Colonic mucosa (tissue), 4 donors: Measurements from ENCODE around the gene SMIM10. TPM values are rescaled to one million over a fixed set of nuclear protein-coding genes. Genes with fewer than 3 reads are reported as not detected.
"Not testable (repeated sequence)": the region's sequence is repeated elsewhere in the genome, so short reads cannot be mapped to it uniquely, and the experiment has no call there.

ENCODE experiments used
- DNase-seq: peaks from one replicate; pipeline ENCODE4 v3.0.0-alpha.2; 2020
- H3K27ac ChIP-seq: fragments of 200-600 bp; one replicate; pipeline ENCODE4 v1.8.0; 2021
- H3K27me3 ChIP-seq: fragments of 200-600 bp; one replicate; pipeline ENCODE4 v1.8.0; 2021
- H3K36me3 ChIP-seq: fragments of 200-600 bp; one replicate; pipeline ENCODE4 v1.8.0; 2021
- H3K4me1 ChIP-seq: fragments of 200-600 bp; one replicate; pipeline ENCODE4 v1.8.0; 2021; ENCODE audit warnings: mild to moderate bottlenecking
- H3K4me3 ChIP-seq: fragments of 200-600 bp; one replicate; pipeline ENCODE4 v1.8.0; 2021
- H3K9ac ChIP-seq, 2 donors: one replicate each; pipeline ENCODE4 v1.7.0; 2013; ENCODE audit warnings: control low read depth in 2 of 2, low read depth in 2 of 2, low read length in 2 of 2
- H3K9me3 ChIP-seq: fragments of 200-600 bp; one replicate; pipeline ENCODE4 v1.8.0; 2021
- intact Hi-C: fragments of 100-400 bp; cut with DNase I; formaldehyde crosslinking; loops from one replicate; pipeline ENCODE4 v1.14.1; 2022
- total RNA-seq, 2 donors: library from RNA; stranded (reverse); fragmentation: NEBNext Ultra II Directional in 1 of 2; extraction: Animal tissue kit (Norgen Biotek cat#: 25700) in 1 of 2; gene quantifications; one replicate each; pipeline ENCODE4 v1.2.1, GENCODE V29; 2021
- TF ChIP-seq, protein P1 (sequence below): fragments of 200-600 bp; IDR thresholded peaks from one replicate; pipeline ENCODE4 v1.8.0; 2022; ENCODE audit warnings: antibody characterized with exemption, mild to moderate bottlenecking
- donor health status: healthy.
- donor health status: DM: no; HTN: no; CAD: no.
- donor health status: DM: no; HTN: no; CAD: no.

The SMIM10 gene
- 1 to 10 TPM; 1.4 to 1.5 TPM for total RNA-seq

DNA sequence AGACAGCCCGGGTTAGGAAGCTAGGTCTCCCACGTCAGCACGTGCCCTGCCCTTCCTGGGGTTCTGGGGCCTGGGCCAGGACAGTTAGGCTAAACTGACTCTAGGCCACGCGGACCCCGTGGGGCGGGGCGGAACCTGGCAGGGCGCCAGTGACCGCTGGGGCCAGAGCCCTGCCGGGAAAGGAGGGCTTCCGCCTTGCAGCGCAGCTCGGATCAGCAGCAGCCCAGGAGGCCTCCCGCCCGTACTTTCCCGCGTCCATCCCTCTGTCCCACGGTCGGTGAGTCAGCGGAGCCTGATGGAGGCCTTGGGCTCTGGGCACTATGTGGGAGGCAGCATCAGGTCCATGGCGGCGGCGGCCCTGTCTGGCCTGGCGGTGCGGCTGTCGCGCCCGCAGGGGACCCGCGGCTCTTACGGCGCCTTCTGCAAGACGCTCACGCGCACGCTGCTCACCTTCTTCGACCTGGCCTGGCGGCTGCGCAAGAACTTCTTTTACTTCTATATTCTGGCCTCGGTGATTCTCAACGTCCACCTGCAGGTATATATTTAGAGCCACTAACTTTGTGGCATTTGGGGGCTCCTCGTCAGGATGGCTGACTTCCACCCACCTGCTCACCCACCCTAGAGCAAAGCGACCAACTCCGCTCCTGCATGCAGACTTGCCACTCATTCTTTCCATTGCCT lies at the start of gene SMIM10:
TSS of gene SMIM10 (plus strand) at position 191 of the 681 bp plus-strand sequence. CDS start at position 296, 105 bp downstream.
- H3K4me1 ChIP-seq: no peaks in the 10 kb centered on the region
- intact Hi-C loops: no loop called here
- H3K9ac ChIP-seq: peak within 1 kb of the TSS in 1 of 2 donors; percentile 13
- no peaks in the 10 kb centered on the region for H3K9me3 ChIP-seq
- H3K36me3 ChIP-seq: no peaks in the 10 kb centered on the region
- no peak within 1 kb of the TSS for H3K27ac ChIP-seq
- TF ChIP-seq, protein P1, sequence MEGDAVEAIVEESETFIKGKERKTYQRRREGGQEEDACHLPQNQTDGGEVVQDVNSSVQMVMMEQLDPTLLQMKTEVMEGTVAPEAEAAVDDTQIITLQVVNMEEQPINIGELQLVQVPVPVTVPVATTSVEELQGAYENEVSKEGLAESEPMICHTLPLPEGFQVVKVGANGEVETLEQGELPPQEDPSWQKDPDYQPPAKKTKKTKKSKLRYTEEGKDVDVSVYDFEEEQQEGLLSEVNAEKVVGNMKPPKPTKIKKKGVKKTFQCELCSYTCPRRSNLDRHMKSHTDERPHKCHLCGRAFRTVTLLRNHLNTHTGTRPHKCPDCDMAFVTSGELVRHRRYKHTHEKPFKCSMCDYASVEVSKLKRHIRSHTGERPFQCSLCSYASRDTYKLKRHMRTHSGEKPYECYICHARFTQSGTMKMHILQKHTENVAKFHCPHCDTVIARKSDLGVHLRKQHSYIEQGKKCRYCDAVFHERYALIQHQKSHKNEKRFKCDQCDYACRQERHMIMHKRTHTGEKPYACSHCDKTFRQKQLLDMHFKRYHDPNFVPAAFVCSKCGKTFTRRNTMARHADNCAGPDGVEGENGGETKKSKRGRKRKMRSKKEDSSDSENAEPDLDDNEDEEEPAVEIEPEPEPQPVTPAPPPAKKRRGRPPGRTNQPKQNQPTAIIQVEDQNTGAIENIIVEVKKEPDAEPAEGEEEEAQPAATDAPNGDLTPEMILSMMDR: no peak
- H3K4me3 ChIP-seq: peak within 1 kb of the TSS; percentile 29
- DNase-seq: peak; percentile 67
- H3K27me3 ChIP-seq: no peaks in the 10 kb centered on the region

DNA sequence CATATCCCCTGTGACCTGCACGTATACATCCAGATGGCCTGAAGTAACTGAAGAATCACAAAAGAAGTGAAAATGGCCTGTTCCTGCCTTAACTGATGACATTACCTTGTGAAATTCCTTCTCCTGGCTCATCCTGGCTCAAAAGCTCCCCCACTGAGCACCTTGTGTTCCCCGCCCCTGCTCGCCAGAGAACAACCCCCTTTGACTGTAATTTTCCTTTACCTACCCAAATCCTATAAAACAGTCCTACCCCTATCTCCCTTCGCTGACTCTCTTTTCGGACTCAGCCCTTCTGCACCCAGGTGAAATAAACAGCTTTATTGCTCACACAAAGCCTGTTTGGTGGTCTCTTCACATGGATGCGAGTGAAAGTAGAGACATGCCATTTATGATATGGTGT lies 44.4 kb upstream of the SMIM10 start:
- H3K36me3 ChIP-seq, H3K27me3 ChIP-seq, H3K4me3 ChIP-seq, DNase-seq, H3K4me1 ChIP-seq, intact Hi-C loops, H3K9me3 ChIP-seq, H3K9ac ChIP-seq, H3K27ac ChIP-seq: not testable (repeated sequence)

DNA sequence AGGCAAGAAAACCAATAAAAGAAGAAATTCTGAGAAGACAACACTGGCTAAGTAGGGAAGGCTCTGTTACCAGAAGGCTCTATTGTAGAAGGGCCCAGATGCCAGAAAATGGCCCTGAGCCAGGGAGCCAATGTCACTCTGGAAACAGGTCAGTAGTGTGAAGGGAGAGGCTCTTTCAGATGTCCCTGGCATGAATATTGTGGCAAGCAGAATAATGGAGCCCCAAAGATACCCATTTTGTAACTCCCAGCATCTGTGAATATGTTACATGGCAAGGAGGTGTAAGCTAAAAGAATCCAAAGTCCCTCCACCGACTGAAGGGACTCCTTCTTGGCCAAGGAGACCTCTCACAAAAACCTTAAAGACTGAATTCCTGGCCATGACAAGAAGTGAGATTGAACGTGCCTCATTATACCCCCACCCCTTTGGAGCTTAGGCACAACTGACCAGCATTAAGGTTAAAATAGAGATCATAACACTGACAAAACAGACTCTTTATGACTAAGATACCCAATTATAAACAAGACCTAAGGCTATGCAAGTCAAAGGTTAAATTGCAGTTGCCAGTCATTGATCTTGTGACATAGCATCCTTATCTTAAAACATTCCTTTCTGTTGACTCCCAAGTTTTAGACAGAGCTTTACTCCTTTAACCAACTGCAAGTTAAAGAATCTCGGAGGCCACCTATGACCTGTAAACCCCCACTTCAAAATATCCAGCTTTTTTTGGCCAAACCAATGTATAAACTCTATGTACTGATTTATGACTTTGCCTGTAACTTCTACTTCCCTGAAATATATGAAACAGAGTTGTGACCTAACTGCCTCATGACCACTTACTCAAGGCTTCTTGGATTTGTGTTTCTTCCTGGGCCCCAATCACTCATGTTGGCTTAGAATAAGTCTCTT lies 42.2 kb upstream of the SMIM10 start:
- no peak for DNase-seq
- no peaks in the 10 kb centered on the region for H3K9me3 ChIP-seq
- TF ChIP-seq, protein P1: no peak
- H3K4me3 ChIP-seq: no peak overlapping the region
- intact Hi-C loops: no loop called here
- no peaks in the 10 kb centered on the region for H3K36me3 ChIP-seq
- no peak overlapping the region for H3K27ac ChIP-seq
- H3K4me1 ChIP-seq: no peaks in the 10 kb centered on the region
- no peaks in the 10 kb centered on the region for H3K27me3 ChIP-seq
- no peak overlapping the region for H3K9ac ChIP-seq

DNA sequence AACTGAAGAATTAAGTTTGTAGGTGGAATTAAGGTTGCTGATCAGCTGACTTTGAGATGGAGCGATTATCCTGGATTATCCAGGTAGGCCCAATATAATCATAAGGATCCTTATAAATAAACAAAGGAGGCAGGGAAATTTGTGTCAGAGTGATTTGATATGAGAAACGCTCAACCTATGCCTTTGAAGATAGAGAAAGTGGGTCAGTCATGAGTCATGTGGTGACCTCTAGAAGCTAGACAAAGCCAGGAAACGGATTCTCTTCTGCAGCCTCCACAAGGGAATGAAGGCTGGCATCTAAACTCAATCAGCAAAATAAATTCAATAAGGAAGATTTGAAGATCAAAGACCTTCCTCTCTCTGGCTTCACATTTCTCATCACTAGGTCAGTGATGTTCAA lies 41.5 kb upstream of the SMIM10 start:
- H3K27ac ChIP-seq: no peak overlapping the region
- TF ChIP-seq, protein P1: no peak
- no peaks in the 10 kb centered on the region for H3K36me3 ChIP-seq
- H3K9me3 ChIP-seq: no peaks in the 10 kb centered on the region
- no peaks in the 10 kb centered on the region for H3K4me1 ChIP-seq
- H3K9ac ChIP-seq: no peak overlapping the region
- H3K27me3 ChIP-seq: no peaks in the 10 kb centered on the region
- intact Hi-C loops: no loop called here
- no peak overlapping the region for H3K4me3 ChIP-seq
- DNase-seq: no peak

DNA sequence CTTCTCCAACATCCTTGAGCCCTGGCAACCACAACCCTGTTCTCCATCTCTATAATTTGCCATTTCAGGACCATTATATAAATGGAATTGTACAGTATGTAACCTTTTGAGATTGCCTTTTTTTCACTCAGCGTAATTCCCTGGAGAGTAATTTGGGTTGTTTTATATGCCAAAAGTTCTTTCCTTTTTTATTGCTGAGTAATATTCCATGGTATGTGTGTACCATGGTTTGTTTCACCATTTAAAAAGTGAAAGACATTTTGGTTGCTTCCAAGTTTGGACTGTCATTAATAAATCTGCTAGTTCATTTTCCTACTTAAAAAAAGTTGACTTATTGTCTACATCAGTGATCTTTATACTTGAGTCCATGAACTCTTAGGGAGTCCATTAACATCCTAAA lies 33.0 kb upstream of the SMIM10 start:
- H3K27ac ChIP-seq: no peak overlapping the region
- H3K36me3 ChIP-seq: no peaks in the 10 kb centered on the region
- H3K9ac ChIP-seq: no peak overlapping the region
- TF ChIP-seq, protein P1: no peak
- H3K4me3 ChIP-seq: no peak overlapping the region
- intact Hi-C loops: no loop called here
- H3K4me1 ChIP-seq: no peaks in the 10 kb centered on the region
- no peaks in the 10 kb centered on the region for H3K27me3 ChIP-seq
- no peak for DNase-seq
- no peaks in the 10 kb centered on the region for H3K9me3 ChIP-seq

DNA sequence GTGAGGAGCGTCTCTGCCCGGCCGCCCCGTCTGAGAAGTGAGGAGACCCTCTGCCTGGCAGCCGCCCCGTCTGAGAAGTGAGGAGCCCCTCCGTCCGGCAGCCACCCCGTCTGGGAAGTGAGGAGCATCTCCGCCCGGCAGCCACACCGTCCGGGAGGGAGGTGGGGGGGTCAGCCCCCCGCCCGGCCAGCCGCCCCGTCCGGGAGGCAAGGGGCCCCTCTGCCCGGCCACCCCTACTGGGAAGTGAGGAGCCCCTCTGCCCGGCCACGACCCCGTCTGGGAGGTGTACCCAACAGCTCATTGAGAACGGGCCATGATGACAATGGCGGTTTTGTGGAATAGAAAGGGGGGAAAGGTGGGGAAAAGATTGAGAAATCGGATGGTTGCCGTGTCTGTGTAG lies 30.4 kb upstream of the SMIM10 start:
- DNase-seq, H3K27ac ChIP-seq, H3K36me3 ChIP-seq, H3K27me3 ChIP-seq, intact Hi-C loops, H3K9me3 ChIP-seq, H3K9ac ChIP-seq, H3K4me3 ChIP-seq, H3K4me1 ChIP-seq: not testable (repeated sequence)
